SU-DHL-6 (cell line): ENCODE data around the gene DHX38.

ENCODE experiments used
- H2AFZ ChIP-seq: fragments of 200-600 bp; sonication (generic); 2 replicates; pipeline ENCODE4 v1.6.1; 2014; ENCODE audit warnings: low read depth, mild to moderate bottlenecking, moderate library complexity, mixed read lengths, antibody characterized with exemption, low read length; ENCODE audit not compliant: severe bottlenecking
- H3F3A ChIP-seq: fragments of 200-600 bp; shearing (Covaris generic); 2 replicates; pipeline ENCODE4 v1.6.0; 2016; ENCODE audit warnings: antibody characterized with exemption, mild to moderate bottlenecking; ENCODE audit not compliant: insufficient read depth
- H3K27ac ChIP-seq: fragments of 200-600 bp; sonication (generic); 2 replicates; pipeline ENCODE4 v1.5.1; 2016; ENCODE audit warnings: low read depth, mild to moderate bottlenecking, low read length, moderate library complexity, mixed read lengths
- H3K27me3 ChIP-seq: fragments of 200-600 bp; sonication (generic), shearing (Covaris generic); 2 replicates; pipeline ENCODE4 v1.6.0; 2014; ENCODE audit warnings: mild to moderate bottlenecking, low read length
- H3K36me3 ChIP-seq: fragments of 200-600 bp; sonication (generic); 2 replicates; pipeline ENCODE4 v1.6.1; 2014; ENCODE audit warnings: mild to moderate bottlenecking, low read length, mixed read lengths
- H3K4me2 ChIP-seq: fragments of 300-600, 200-600 bp; shearing (Covaris generic), sonication (generic); 2 replicates; pipeline ENCODE4 v1.6.0; 2014; ENCODE audit warnings: low read length, low read depth, mild to moderate bottlenecking; ENCODE audit not compliant: poor library complexity, severe bottlenecking
- H3K4me3 ChIP-seq: fragments of 200-600 bp; sonication (generic); 2 replicates; pipeline ENCODE4 v1.5.1; 2014; ENCODE audit warnings: antibody characterized with exemption, low read length, mild to moderate bottlenecking, mixed read lengths; ENCODE audit not compliant: insufficient read depth, poor library complexity, severe bottlenecking
- H3K79me2 ChIP-seq: fragments of 200-600 bp; sonication (generic); 2 replicates; pipeline ENCODE4 v1.6.1; 2014; ENCODE audit warnings: mild to moderate bottlenecking, low read length, moderate library complexity; ENCODE audit not compliant: insufficient read depth
- H3K9ac ChIP-seq: fragments of 200-600 bp; sonication (generic); 2 replicates; pipeline ENCODE4 v1.7.0; 2014; ENCODE audit warnings: mild to moderate bottlenecking, low read length
- H3K9me2 ChIP-seq: fragments of 200-600 bp; sonication (generic); replicated peaks from 2 replicates; pipeline ENCODE4 v1.6.1; 2014; ENCODE audit warnings: low read length; ENCODE audit not compliant: insufficient read depth
- H3K9me3 ChIP-seq: fragments of 200-600 bp; sonication (generic); 2 replicates; pipeline ENCODE4 v1.6.1; 2014; ENCODE audit warnings: low read length, mixed read lengths; ENCODE audit not compliant: insufficient read depth
- H4K20me1 ChIP-seq: fragments of 200-600 bp; sonication (generic); 2 replicates; pipeline ENCODE4 v1.6.1; 2014; ENCODE audit warnings: low read depth, mild to moderate bottlenecking, antibody characterized with exemption, low read length, moderate library complexity, mixed read lengths
- EZH2phosphoT487 ChIP-seq: fragments of 200-600 bp; sonication (generic), shearing (Covaris generic); conservative IDR thresholded peaks from 2 replicates; pipeline ENCODE4 v1.6.1; 2018; ENCODE audit warnings: mild to moderate bottlenecking, antibody characterized with exemption, low read length, moderate library complexity, mixed read lengths
- TF ChIP-seq, protein P1 (sequence below): fragments of 200-600 bp; sonication (generic); IDR thresholded peaks from one replicate; pipeline ENCODE4 v1.5.1; 2017; ENCODE audit warnings: antibody characterized with exemption, mild to moderate bottlenecking, low read length, moderate library complexity; ENCODE audit not compliant: insufficient read depth, poor library complexity, severe bottlenecking

The DHX38 gene

DNA sequence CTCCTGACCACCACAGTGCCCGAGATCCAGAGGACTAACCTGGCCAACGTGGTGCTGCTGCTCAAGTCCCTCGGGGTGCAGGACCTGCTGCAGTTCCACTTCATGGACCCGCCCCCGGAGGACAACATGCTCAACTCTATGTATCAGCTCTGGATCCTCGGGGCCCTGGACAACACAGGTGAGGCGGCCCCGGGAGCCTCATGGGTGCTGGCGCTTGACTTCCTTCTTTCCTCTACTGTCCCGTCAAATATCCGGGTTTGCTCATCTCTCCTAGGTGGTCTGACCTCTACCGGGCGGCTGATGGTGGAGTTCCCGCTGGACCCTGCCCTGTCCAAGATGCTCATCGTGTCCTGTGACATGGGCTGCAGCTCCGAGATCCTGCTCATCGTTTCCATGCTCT is 13.7 kb downstream of the DHX38 start:
- H4K20me1 ChIP-seq, result no peaks in the 10 kb centered on the region
- no peaks in the 10 kb centered on the region for H3K9me2 ChIP-seq
- H3K36me3 ChIP-seq, result peaks cover 6% of the 10 kb centered on the region; the same call in 1 of the 2 replicates
- H3K9ac ChIP-seq, result no peak overlapping the region
- H3K4me3 ChIP-seq, result no peak overlapping the region
- H3K27ac ChIP-seq, result no peak overlapping the region
- no peaks in the 10 kb centered on the region for H3K9me3 ChIP-seq
- H3K27me3 ChIP-seq, result no peaks in the 10 kb centered on the region
- H3K4me2 ChIP-seq, result no peak overlapping the region
- H3K79me2 ChIP-seq, result no peaks in the 10 kb centered on the region
- TF ChIP-seq EZH2phosphoT487, result no peak
- TF ChIP-seq, protein P1, sequence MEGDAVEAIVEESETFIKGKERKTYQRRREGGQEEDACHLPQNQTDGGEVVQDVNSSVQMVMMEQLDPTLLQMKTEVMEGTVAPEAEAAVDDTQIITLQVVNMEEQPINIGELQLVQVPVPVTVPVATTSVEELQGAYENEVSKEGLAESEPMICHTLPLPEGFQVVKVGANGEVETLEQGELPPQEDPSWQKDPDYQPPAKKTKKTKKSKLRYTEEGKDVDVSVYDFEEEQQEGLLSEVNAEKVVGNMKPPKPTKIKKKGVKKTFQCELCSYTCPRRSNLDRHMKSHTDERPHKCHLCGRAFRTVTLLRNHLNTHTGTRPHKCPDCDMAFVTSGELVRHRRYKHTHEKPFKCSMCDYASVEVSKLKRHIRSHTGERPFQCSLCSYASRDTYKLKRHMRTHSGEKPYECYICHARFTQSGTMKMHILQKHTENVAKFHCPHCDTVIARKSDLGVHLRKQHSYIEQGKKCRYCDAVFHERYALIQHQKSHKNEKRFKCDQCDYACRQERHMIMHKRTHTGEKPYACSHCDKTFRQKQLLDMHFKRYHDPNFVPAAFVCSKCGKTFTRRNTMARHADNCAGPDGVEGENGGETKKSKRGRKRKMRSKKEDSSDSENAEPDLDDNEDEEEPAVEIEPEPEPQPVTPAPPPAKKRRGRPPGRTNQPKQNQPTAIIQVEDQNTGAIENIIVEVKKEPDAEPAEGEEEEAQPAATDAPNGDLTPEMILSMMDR, result no peak
- H2AFZ ChIP-seq, result no peak overlapping the region
- no peaks in the 10 kb centered on the region for H3F3A ChIP-seq

DNA sequence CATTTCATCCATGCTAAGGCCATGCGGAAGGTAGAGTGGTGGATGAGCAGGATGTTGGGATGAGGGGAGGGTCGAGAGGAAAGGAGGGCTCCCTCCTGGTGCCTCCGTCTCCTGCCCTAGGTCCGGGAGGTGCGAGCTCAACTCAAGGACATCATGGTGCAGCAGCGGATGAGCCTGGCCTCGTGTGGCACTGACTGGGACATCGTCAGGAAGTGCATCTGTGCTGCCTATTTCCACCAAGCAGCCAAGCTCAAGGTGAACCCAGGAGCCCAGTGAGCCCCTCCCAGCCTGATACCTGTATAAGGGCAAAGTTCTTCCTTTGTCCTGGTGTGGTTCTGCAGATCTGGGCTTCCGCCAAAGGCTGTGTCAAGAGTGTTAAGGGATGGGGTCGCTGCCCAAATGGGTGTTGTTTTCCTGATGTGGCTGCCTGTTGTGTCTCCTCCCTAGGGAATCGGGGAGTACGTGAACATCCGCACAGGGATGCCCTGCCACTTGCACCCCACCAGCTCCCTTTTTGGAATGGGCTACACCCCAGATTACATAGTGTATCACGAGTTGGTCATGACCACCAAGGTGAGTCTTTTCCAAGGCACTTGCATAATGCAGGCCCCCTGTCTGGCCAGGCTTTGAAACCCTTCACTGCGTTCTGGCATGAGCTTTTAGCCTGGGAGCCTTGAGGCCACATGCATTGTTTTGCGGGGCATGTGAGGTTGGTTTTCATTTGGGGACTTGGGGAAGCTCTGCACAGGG is 14.9 kb downstream of the DHX38 start:
- no peaks in the 10 kb centered on the region for H3F3A ChIP-seq
- H4K20me1 ChIP-seq, result no peaks in the 10 kb centered on the region
- no peaks in the 10 kb centered on the region for H3K27me3 ChIP-seq
- H3K9me3 ChIP-seq, result no peaks in the 10 kb centered on the region
- no peak overlapping the region for H3K4me2 ChIP-seq
- no peak overlapping the region for H3K9ac ChIP-seq
- no peak overlapping the region for H2AFZ ChIP-seq
- H3K27ac ChIP-seq, result no peak overlapping the region
- H3K36me3 ChIP-seq, result peaks cover 2% of the 10 kb centered on the region; the same call in 1 of the 2 replicates
- no peaks in the 10 kb centered on the region for H3K9me2 ChIP-seq
- no peaks in the 10 kb centered on the region for H3K79me2 ChIP-seq
- no peak overlapping the region for H3K4me3 ChIP-seq
- TF ChIP-seq, protein P1, result no peak
- TF ChIP-seq EZH2phosphoT487, result no peak

- no peak overlapping the region for H3K4me2 ChIP-seq
- no peak for TF ChIP-seq EZH2phosphoT487
- TF ChIP-seq, protein P1, result no peak
- H3K27me3 ChIP-seq, result no peaks in the 10 kb centered on the region
- no peaks in the 10 kb centered on the region for H3K9me3 ChIP-seq
- H2AFZ ChIP-seq, result no peak overlapping the region
- H3F3A ChIP-seq, result no peaks in the 10 kb centered on the region
- no peak overlapping the region for H3K27ac ChIP-seq
- peaks cover 2% of the 10 kb centered on the region; the same call in 1 of the 2 replicates for H3K36me3 ChIP-seq
- H3K79me2 ChIP-seq, result no peaks in the 10 kb centered on the region
- H3K9me2 ChIP-seq, result no peaks in the 10 kb centered on the region
- H3K4me3 ChIP-seq, result no peak overlapping the region
- no peaks in the 10 kb centered on the region for H4K20me1 ChIP-seq
- H3K9ac ChIP-seq, result no peak overlapping the region
Measured at GRCh38 chr16:72109300-72109699, 15.7 kb downstream of the DHX38 start.
